Liver (tissue), 9 donors: ENCODE measurements around the gene CHP2. TPM values are rescaled to one million over a fixed set of nuclear protein-coding genes. Genes with fewer than 3 reads are reported as not detected.

ENCODE experiments used
- DNase-seq: peaks from one replicate; pipeline ENCODE4 v3.0.0-alpha.2; 2017; ENCODE audit warnings: low spot score
- H3K27ac ChIP-seq, 2 donors: one replicate each; pipeline ENCODE4 v1.7.0; 2013; ENCODE audit warnings: inconsistent platforms in 2 of 2, low read length in 2 of 2, control low read depth in 1 of 2, low read depth in 1 of 2, mild to moderate bottlenecking in 1 of 2
- H3K27me3 ChIP-seq, 4 donors: one replicate each; pipeline versions ENCODE4 v1.6.1 to v1.7.0; 2013; ENCODE audit warnings: low read length in 3 of 4, inconsistent platforms in 1 of 4, mild to moderate bottlenecking in 1 of 4, moderate library complexity in 1 of 4; ENCODE audit not compliant: control insufficient read depth in 4 of 4, insufficient read depth in 4 of 4
- H3K36me3 ChIP-seq, 4 donors: one replicate each; pipeline versions ENCODE4 v1.6.1 to v1.7.0; 2013; ENCODE audit warnings: low read length in 3 of 4, mild to moderate bottlenecking in 3 of 4, low read depth in 1 of 4, moderate library complexity in 1 of 4; ENCODE audit not compliant: control insufficient read depth in 4 of 4, insufficient read depth in 3 of 4
- H3K4me1 ChIP-seq, 4 donors: one replicate each; pipeline versions ENCODE4 v1.6.1 to v1.7.0; 2013; ENCODE audit warnings: low read length in 3 of 4, mild to moderate bottlenecking in 3 of 4, moderate library complexity in 1 of 4; ENCODE audit not compliant: control insufficient read depth in 4 of 4, insufficient read depth in 4 of 4
- H3K4me3 ChIP-seq, 3 donors: one replicate each; pipeline versions ENCODE4 v1.6.1 to v1.7.0; 2013; ENCODE audit warnings: low read length in 3 of 3, control low read depth in 1 of 3, low read depth in 1 of 3, mild to moderate bottlenecking in 1 of 3
- H3K9ac ChIP-seq, 2 donors: one replicate each; pipeline ENCODE4 v1.7.0; 2013; ENCODE audit warnings: low read length in 2 of 2, mild to moderate bottlenecking in 2 of 2, moderate library complexity in 2 of 2, control low read depth in 1 of 2, low read depth in 1 of 2
- H3K9me3 ChIP-seq, 4 donors: one replicate each; pipeline versions ENCODE4 v1.6.1 to v1.7.0; 2013; ENCODE audit warnings: low read length in 3 of 4; ENCODE audit not compliant: control insufficient read depth in 4 of 4
- EGR1 ChIP-seq, 2 donors: IDR thresholded peaks; 2 replicates each; pipeline ENCODE4 v1.6.1; 2016 to 2018; ENCODE audit warnings: antibody characterized with exemption in 2 of 2, low read depth in 2 of 2
- FOXA1 ChIP-seq: IDR thresholded peaks from 2 replicates; pipeline ENCODE4 v1.6.1; 2016; ENCODE audit warnings: antibody characterized with exemption
- FOXA2 ChIP-seq: IDR thresholded peaks from 2 replicates; pipeline ENCODE4 v1.6.1; 2016; ENCODE audit warnings: antibody characterized with exemption
- GABPA ChIP-seq, 2 donors: IDR thresholded peaks in 1 of 2; conservative IDR thresholded peaks in 1 of 2; 2 replicates each; pipeline ENCODE4 v1.6.1; 2016; ENCODE audit warnings: antibody characterized with exemption in 2 of 2, mild to moderate bottlenecking in 1 of 2, moderate library complexity in 1 of 2
- HNF4A ChIP-seq, 2 donors: conservative IDR thresholded peaks; 2 replicates each; pipeline ENCODE4 v1.6.1; 2016; ENCODE audit warnings: antibody characterized with exemption in 2 of 2, mild to moderate bottlenecking in 2 of 2
- HNF4G ChIP-seq: IDR thresholded peaks from 2 replicates; pipeline ENCODE4 v1.6.1; 2016; ENCODE audit warnings: antibody characterized with exemption
- JUND ChIP-seq, 2 donors: IDR thresholded peaks; 2 replicates each; pipeline ENCODE4 v1.6.1; 2016; ENCODE audit warnings: antibody characterized with exemption in 2 of 2
- NR2F2 ChIP-seq: IDR thresholded peaks from 2 replicates; pipeline ENCODE4 v1.6.1; 2016; ENCODE audit warnings: antibody characterized with exemption
- RXRA ChIP-seq, 2 donors: IDR thresholded peaks; 2 replicates each; pipeline ENCODE4 v1.6.1; 2017 to 2018; ENCODE audit warnings: antibody characterized with exemption in 2 of 2, mild to moderate bottlenecking in 1 of 2
- SP1 ChIP-seq: IDR thresholded peaks from 2 replicates; pipeline ENCODE4 v1.6.1; 2018; ENCODE audit warnings: antibody characterized with exemption, mild to moderate bottlenecking
- YY1 ChIP-seq: IDR thresholded peaks from 2 replicates; pipeline ENCODE4 v1.6.1; 2016; ENCODE audit warnings: antibody characterized with exemption, mild to moderate bottlenecking
- WGBS: extraction: QIAGEN DNeasy Blood & Tissue Kit; methylation state at CpG from one replicate; pipeline ENCODE4 v1.1.7; 2013; 5-methylcytosine and 5-hydroxymethylcytosine counted together
- polyA plus RNA-seq, 2 donors: library from polyadenylated mRNA; stranded (reverse) in 1 of 2; unstranded in 1 of 2; fragments of 200-250 nt in 1 of 2; fragments of >200 nt in 1 of 2; fragmentation: Nextera tagmentation in 1 of 2; extraction: Ambion mirVana in 1 of 2; gene quantifications; one replicate each; pipeline versions ENCODE4 v1.2.1 to v1.2.3, GENCODE V29; 2013 to 2015
- total RNA-seq, 2 donors: library from RNA; depleted of rRNA; stranded (reverse); fragments of >200 nt; gene quantifications; one replicate each; pipeline ENCODE4 v1.2.3, GENCODE V29; 2014
- TF ChIP-seq, protein P1 (sequence below): IDR thresholded peaks from 2 replicates; pipeline ENCODE4 v1.6.1; 2016; ENCODE audit warnings: antibody characterized with exemption
- TF ChIP-seq, protein P2 (sequence below): IDR thresholded peaks from 2 replicates; pipeline ENCODE4 v1.6.1; 2016; ENCODE audit warnings: antibody characterized with exemption
- TF ChIP-seq, protein P3 (sequence below): fragments of 150-350 bp; IDR thresholded peaks from 2 replicates; pipeline ENCODE4 v1.5.1; 2017; ENCODE audit warnings: improper control_type of control experiment, low read depth, low read length; ENCODE audit not compliant: missing input control
- TF ChIP-seq, protein P4 (sequence below): IDR thresholded peaks from 2 replicates; pipeline ENCODE4 v1.6.1; 2016; ENCODE audit warnings: antibody characterized with exemption, mild to moderate bottlenecking
- TF ChIP-seq, protein P5 (sequence below): IDR thresholded peaks from 2 replicates; pipeline ENCODE4 v1.6.1; 2016; ENCODE audit warnings: antibody characterized with exemption
- donor health status: healthy.
- donor health status: healthy.
- donor health status: healthy.
- donor health status: healthy.
- donor health status: healthy.

The CHP2 gene
- total and polyA plus RNA-seq, 4 donors = not detected

DNA sequence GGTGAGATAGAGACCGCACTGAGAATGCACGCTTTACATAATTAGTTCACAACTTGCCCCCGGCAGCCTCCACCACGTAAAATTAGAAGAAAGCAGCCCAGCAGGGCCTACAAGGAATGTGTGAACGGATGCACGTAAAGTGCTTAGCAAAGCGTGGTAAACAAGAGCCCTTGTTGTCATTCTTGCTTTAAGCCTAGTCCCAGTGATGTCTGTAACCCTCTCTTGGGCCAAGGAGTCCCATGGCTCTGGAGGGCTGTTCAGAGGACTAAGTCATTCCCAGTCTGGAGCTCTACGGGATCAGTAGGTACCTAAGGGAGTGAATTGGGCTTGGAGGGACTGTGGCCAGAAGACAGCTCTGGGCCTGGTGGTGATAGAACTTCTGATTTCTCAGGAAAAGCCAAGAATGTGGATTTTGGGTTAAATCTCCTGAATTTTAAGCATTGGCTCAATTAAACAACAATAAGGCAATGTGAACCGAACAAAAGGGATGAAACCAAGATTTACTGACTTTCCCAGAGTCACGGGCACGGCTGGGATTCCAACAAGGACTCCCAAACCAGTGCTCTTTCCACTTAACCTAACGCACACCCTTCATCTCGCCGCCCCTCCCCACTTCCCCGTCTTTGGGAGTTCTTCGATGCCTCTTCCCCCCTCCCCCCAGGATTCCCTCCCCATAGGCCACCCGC lies 775 bp upstream of the CHP2 start:
- TF ChIP-seq HNF4A (conservative IDR thresholded peaks at IDR 0.05) (no peak), RXRA (IDR thresholded peaks at IDR 0.05) (no peak), GABPA (IDR thresholded peaks at IDR 0.05 in 1 of 2, conservative IDR thresholded peaks at IDR 0.05 in 1 of 2) (no peak), NR2F2 (no peak), FOXA1 (no peak), JUND (IDR thresholded peaks at IDR 0.05) (no peak), HNF4G (no peak)
- TF ChIP-seq, protein P1, sequence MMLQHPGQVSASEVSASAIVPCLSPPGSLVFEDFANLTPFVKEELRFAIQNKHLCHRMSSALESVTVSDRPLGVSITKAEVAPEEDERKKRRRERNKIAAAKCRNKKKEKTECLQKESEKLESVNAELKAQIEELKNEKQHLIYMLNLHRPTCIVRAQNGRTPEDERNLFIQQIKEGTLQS = no peak
- TF ChIP-seq, protein P2, sequence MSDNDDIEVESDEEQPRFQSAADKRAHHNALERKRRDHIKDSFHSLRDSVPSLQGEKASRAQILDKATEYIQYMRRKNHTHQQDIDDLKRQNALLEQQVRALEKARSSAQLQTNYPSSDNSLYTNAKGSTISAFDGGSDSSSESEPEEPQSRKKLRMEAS = no peak
- Histone ChIP-seq H3K4me3 (peak overlapping the region in 1 of 3 donors; percentile 6), H3K36me3 (no peaks in the 10 kb centered on the region), H3K27ac (no peak overlapping the region), H3K4me1 (peaks cover 0 to 4% (median 1%) of the 10 kb centered on the region in 4 donors), H3K9me3 (no peaks in the 10 kb centered on the region), H3K9ac (no peak overlapping the region), H3K27me3 (peaks cover 0 to 6% (median 5%) of the 10 kb centered on the region in 4 donors)
- WGBS = 47% methylated on average over 17 of the region's 17 CpGs
- DNase-seq = no peak

DNA sequence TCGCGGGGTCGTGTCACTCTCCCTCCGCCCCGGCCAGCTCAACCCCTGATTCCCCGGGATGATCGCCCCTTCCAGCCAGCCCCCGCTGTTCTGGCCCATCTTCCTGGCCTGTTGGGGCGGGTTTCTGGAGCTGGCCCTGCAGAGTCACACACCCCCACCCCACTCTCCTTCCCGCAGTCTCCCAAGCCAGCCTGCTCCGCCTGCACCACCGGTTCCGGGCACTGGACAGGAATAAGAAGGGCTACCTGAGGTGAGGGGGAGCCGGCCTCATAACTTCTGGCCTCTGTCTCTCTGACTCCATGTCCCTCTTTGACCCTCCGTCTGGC lies 621 bp downstream of the CHP2 start:
- Histone ChIP-seq H3K27me3 (peaks cover 0 to 6% (median 5%) of the 10 kb centered on the region in 4 donors), H3K27ac (no peak overlapping the region), H3K36me3 (no peaks in the 10 kb centered on the region), H3K4me3 (no peak overlapping the region), H3K9ac (no peak overlapping the region), H3K4me1 (peaks cover 0 to 4% (median 1%) of the 10 kb centered on the region in 4 donors), H3K9me3 (no peaks in the 10 kb centered on the region)
- WGBS = 37% methylated on average over 15 of the region's 15 CpGs
- no peak for DNase-seq
- TF ChIP-seq, protein P3, sequence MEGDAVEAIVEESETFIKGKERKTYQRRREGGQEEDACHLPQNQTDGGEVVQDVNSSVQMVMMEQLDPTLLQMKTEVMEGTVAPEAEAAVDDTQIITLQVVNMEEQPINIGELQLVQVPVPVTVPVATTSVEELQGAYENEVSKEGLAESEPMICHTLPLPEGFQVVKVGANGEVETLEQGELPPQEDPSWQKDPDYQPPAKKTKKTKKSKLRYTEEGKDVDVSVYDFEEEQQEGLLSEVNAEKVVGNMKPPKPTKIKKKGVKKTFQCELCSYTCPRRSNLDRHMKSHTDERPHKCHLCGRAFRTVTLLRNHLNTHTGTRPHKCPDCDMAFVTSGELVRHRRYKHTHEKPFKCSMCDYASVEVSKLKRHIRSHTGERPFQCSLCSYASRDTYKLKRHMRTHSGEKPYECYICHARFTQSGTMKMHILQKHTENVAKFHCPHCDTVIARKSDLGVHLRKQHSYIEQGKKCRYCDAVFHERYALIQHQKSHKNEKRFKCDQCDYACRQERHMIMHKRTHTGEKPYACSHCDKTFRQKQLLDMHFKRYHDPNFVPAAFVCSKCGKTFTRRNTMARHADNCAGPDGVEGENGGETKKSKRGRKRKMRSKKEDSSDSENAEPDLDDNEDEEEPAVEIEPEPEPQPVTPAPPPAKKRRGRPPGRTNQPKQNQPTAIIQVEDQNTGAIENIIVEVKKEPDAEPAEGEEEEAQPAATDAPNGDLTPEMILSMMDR = no peak
- TF ChIP-seq FOXA2 (no peak), YY1 (no peak), EGR1 (IDR thresholded peaks at IDR 0.05; ENCODE audit: low read depth in 2 of 2) (no peak), FOXA1 (no peak), HNF4A (conservative IDR thresholded peaks at IDR 0.05) (no peak), GABPA (IDR thresholded peaks at IDR 0.05 in 1 of 2, conservative IDR thresholded peaks at IDR 0.05 in 1 of 2) (no peak), HNF4G (no peak), NR2F2 (no peak), SP1 (no peak)
- TF ChIP-seq, protein P4, sequence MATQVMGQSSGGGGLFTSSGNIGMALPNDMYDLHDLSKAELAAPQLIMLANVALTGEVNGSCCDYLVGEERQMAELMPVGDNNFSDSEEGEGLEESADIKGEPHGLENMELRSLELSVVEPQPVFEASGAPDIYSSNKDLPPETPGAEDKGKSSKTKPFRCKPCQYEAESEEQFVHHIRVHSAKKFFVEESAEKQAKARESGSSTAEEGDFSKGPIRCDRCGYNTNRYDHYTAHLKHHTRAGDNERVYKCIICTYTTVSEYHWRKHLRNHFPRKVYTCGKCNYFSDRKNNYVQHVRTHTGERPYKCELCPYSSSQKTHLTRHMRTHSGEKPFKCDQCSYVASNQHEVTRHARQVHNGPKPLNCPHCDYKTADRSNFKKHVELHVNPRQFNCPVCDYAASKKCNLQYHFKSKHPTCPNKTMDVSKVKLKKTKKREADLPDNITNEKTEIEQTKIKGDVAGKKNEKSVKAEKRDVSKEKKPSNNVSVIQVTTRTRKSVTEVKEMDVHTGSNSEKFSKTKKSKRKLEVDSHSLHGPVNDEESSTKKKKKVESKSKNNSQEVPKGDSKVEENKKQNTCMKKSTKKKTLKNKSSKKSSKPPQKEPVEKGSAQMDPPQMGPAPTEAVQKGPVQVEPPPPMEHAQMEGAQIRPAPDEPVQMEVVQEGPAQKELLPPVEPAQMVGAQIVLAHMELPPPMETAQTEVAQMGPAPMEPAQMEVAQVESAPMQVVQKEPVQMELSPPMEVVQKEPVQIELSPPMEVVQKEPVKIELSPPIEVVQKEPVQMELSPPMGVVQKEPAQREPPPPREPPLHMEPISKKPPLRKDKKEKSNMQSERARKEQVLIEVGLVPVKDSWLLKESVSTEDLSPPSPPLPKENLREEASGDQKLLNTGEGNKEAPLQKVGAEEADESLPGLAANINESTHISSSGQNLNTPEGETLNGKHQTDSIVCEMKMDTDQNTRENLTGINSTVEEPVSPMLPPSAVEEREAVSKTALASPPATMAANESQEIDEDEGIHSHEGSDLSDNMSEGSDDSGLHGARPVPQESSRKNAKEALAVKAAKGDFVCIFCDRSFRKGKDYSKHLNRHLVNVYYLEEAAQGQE = no peak
- TF ChIP-seq, protein P2 = no peak
- TF ChIP-seq, protein P5, sequence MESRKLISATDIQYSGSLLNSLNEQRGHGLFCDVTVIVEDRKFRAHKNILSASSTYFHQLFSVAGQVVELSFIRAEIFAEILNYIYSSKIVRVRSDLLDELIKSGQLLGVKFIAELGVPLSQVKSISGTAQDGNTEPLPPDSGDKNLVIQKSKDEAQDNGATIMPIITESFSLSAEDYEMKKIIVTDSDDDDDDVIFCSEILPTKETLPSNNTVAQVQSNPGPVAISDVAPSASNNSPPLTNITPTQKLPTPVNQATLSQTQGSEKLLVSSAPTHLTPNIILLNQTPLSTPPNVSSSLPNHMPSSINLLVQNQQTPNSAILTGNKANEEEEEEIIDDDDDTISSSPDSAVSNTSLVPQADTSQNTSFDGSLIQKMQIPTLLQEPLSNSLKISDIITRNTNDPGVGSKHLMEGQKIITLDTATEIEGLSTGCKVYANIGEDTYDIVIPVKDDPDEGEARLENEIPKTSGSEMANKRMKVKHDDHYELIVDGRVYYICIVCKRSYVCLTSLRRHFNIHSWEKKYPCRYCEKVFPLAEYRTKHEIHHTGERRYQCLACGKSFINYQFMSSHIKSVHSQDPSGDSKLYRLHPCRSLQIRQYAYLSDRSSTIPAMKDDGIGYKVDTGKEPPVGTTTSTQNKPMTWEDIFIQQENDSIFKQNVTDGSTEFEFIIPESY = no peak
- TF ChIP-seq, protein P1 = no peak
